GM18517 (cell line): ENCODE measurements around the gene C1orf21.

Experiments used
- ATAC-seq: cut with Tn5 transposase; IDR thresholded peaks from one replicate; pipeline ENCODE4 v1.9.1; 2021; ENCODE audit warnings: mild to moderate bottlenecking, moderate library complexity; ENCODE audit not compliant: unreplicated experiment

C1orf21 gene

DNA sequence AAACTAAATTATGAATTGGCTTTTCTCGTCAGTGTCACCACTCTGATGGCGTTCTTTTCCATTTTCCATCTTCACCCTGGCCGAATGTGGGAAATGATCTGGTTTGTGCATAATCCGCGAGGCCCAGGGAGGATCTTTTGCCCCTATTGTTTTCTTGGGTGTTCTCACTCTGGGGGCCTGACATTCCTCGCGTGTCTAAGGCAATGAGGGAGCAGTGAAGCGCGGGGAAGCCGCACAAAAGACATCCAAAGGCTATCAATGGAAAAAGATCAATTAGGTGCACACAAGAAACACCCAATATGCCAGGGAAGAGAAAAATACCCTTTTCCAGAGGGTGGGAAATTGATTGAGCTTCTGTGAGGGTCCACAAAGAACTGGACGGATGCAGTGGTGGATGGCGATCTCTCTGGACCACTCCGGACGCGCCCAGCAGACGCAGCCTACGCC lies 941 bp upstream of the C1orf21 start:
- ATAC-seq, result no peak

DNA sequence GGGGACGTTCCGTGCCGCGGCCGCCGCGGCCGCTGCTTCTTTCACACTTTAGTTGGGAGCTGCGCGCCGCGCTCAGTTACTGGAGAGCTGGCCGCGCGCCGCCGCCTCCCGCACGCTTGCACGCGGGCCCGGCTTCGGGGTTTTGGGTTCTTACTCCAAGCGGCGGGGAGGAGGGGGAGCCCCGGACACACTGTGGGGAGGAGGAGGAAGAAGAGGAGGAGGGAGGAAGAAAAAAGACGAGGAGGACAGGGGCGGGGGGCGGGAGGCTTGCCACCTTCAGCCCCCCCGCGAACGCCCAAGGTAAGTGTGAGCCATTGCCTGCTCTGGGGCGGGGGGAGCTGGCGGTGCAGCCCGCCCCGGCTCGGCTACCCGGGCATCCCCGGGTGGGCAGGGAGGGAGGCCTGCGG lies 243 bp downstream of the C1orf21 start:
- ATAC-seq, result peak; percentile 32

DNA sequence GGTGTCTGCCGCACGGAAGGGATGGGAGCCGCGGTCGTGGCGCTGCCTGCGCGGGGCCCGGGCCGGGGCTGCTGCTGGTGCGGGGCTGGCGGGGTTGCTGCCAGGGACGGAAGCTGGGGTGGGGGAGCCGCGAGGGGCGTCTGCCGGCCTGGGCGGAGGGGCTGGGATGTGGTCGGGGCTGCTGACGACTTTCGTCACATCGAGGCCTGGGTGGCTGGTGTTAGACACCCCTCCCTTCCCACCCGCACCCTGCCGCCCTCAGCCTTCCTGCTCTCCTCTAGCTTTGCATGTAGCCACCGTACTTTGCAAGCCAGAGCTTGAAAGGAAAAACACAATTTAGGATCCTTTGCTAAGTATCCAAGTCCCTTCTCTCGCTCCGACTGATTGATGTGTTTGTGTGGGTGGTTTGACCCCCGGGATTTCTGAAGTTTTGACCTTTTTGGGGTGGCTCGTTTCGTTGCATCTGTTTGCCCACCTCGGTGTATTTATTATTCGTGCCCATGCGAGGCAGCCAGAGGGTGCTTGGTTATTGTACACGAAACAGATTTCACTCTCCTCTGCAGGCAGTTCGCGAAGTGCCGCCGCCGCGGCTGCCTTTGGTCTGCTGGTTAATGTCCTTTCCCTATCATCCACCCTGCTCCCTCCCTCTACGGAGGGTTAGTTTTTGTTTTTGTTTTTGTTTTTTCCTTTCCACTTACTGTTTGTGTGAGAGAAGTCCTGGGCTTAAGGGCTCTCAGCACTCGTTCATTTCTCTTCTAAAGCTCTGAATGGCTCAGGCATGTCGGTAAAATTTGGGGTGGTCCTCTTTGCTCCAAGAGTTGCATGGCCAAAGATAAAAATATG lies 868 bp downstream of the C1orf21 start:
- no peak for ATAC-seq

DNA sequence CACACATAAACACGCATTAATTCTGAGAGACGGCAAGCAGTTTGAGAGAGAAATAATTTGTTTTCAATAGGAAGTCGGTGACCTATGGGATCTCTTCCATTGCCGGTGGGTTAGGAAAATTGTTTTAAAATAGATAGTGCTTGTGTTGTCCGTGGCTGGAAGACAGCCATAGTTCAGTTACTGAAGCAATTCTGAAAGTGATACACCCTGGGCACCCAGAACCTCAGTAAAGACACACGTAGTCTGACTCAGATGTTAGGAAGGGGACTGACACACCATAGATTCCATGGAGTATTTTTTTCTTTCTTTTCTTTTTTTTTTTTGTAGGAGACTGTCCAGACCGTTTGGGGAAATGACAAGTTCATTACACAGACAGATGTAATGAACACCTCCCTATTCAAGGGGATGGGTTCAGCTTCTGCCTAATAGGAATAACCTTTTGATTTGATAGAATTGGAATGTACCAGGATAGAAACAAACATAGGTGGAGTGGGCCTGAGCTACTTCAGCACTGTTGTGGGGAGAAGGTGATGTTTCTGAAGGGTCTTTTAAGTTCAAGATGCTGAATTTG lies 1.6 kb downstream of the C1orf21 start:
- ATAC-seq, result no peak

DNA sequence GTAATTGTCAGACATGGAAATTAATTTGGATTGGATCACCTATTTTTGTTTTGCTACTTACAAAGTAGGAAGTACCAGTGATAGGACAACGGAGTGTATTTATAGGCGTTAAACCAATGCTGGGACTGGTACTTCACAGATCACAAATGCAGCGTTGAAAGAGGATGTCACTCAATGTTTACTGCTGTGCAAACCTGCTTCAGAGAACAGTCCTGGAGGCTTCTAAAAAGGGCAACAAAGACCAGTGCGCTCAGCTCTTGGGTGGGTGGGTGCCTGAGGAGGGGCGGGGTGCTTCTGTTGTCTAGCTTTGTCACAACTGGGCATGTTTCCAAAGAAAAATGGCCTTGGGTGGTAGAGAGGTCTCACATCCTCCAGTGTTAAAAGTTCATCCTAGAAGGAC lies 2.1 kb downstream of the C1orf21 start:
- no peak for ATAC-seq

DNA sequence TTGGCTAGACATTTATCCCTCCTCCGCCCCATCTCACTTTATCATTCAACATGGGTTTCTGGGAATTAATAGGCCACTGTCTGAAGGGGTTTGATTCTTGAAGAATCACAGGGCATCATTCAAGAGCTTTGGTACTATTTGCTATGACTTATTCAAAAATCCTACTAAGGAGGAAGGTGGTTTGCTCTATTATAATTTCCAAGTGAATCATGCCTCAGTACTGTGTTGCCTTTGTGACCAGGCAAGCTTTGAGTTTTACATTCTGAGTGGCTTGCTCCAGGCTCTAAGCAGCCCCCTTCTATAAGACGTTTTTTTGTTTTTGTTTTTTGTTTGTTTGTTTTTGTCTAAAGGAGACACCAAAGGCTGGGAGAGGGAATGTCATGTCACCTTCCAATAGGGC lies 2.6 kb downstream of the C1orf21 start:
- ATAC-seq, result no peak

DNA sequence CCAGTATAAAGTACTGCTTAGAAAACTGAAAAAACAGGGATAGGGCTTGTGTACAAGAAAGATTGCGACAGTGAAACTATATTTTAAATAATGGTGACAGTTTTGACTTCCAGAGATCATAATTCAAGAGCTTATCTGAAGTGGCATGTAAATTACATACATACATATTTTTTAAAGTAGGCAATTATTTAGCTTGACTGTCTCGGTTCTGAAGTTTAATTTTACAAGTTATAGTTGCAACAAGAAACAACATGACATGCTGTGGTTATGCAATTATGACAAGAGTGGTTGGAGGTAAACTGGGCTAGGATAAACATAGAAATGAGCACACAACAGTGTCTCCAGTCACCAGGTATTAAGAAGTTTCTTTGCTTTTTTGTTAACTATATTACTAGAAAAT lies 4.1 kb downstream of the C1orf21 start:
- ATAC-seq, result no peak

DNA sequence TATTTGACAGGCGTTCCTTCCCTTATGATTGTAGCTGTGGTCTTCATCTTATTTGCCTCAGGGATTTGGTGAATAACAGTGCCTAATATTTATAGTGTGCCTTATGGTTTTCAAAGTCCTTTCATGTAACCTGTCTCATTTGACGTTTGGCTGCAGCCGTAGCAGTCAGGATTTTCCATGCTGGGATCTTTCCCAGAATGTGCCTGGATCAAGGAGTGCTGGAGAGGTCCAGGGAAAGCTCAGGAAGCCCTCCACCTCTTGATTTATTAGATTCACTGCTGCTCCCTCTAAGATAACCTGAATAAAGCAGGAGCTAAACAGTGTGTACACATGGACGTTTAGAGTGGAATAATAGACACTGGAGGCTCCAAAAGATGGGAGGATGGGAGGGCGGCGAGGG lies 5.2 kb downstream of the C1orf21 start:
- no peak for ATAC-seq

DNA sequence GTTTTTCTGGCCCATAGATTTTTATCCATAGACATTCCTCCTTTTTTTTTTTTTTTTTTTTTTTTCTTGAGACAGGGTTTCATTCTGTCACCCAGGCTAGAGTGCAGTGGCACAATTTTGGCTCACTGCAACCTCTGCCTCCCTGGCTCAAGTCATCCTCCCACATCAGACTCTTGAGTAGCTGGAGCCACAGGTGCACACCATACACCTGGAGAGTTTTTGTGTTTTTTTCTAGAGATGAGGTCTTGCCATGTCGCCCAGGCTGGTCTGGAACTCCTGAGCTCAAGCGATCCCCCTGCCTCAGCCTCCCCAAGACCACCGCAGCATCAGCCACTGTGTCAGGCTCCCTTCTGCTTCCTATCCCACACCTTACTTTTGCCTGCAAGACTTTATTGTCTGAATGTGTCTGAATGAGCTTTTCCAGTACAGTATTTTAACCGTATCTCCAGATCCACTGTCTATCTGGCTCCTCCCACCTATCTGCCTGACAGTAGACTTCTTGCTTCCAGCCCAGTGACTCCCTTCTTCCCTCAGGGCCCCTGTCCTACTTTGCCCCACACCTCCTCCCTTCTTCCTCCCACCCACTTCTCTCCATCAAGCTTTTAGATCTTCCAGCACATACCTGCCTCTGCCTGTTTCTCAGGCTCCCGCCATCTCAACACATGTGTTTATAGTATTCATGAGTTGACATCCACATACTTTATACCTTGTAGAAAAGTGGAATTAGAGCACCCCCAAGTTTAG lies 6.1 kb downstream of the C1orf21 start:
- no peak for ATAC-seq

DNA sequence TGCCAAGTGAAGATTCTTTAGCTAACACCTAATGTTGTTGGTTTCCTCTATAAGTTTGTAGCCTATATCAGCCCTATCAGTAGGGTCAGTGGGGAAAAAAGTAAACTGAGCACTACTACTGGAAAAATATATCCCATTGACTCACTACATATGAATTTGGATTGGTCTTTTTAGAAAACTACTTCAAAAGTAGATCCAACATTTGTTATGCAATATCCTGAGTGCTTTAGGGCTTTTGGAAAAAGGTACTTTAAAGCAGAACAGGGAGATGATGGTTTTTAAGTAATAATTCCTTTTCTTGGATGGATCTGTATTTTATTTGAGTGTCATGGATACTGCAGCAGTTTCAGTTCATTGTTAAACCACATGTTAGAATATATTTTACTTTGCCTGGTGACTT lies 7.1 kb downstream of the C1orf21 start:
- no peak for ATAC-seq

DNA sequence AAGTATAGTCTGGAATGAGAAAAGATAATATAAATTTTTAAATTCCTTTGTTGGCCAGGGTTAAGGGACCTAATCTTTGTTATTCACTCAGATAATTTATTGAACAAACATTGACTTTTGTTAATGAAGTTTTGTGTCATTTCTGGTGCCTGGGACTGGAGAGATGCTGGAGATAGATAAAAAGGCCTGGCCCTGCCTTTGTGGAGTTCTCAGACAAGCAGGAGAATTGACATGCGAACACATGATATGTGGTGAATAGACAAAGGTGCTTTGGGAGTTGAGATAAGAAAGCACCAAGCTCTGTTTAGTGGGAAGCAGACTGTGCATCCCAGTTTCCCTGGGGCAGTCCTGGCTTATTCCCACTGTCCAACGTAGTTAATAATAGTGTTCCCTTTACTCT lies 8.5 kb downstream of the C1orf21 start:
- ATAC-seq, result no peak

DNA sequence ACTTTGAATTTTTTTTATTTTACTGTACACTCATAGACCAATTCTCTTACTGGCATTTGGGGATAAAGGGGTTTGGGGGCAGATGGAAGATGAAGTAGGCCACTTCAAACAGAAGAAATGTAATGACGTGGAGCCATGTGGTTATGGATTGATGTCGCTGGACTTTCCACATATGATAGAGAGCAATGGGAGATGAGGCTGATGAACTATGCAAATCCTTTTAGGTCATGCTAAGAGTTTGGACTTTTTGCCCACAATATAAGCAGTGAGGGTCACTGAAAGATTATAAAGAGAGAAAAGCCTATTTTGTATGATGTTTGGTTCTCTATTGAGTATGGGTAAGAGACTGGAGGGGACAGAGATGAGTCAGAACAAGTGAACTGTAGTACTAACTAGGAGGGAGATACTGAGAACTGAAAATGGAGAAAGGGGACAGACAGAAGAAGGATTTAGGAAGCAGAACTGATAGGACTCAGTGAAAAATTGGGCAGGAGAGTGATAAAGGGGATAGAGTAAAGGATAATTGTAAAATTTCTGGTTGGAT lies 9.2 kb downstream of the C1orf21 start:
- no peak for ATAC-seq

DNA sequence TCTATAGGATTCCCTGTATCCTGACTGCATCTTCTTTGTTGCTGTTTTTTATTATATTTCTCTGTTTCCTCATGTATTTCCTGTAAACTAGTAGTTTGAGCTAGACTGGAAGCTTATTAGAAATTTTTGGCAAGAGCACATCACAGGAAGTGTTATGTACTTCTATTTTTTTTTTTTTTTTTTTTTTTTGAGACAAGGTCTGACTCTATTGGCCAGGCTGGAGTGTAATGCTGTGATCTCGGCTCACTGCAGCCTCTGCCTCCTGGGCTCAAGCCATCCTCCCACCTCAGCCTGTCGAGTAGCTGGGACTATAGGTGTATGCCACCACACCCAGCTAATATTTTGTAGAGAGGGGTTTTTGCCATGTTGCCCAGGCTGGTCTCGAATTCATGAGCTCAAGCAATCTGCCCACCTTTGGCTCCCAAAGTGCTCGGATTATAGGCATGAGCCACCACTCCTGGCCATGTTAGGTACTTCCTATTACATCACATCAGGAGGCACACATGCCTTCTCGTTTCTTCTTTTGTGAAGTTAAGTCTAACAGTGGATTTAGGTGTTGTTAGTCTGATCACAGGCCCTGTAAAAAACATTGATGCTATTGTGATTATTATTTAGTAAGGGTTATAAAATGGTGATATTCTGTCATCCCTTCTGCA lies 12.5 kb downstream of the C1orf21 start:
- ATAC-seq, result no peak

DNA sequence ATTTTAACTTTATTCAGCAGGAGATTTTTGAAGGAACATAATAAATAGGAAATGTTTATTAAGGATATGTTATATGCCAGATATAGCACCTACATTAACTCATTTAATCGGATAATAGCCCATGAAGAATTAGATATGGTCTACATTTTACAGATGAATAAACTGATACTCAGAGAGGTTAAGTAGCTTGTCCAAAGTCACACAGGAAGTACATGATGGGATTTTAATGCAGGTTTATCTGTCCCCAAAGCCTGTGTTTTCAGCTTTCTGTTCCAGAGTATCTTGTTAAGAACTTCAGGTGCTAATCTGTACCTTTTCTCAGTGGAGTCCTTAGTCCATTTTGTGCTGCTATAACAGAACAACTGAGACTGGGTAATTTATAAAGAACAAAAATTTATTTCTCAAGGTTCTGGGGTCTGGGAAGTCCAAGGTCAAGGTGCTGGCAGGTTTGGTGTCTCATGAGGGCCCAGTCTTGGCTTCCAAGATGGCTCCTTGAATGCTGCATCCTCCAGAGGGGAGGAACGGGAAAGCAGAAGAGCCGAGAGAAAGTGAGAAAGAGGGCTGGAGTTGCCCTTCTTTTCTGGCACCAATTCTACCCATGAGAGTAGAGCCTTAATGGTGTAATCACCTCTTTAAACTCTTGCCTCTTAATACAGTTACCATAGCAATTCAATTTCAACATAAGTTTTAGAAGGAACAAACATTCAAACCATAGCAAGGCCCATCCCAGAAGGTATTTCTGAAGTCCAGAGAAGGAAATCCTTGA lies 17.3 kb downstream of the C1orf21 start:
- ATAC-seq, result no peak

DNA sequence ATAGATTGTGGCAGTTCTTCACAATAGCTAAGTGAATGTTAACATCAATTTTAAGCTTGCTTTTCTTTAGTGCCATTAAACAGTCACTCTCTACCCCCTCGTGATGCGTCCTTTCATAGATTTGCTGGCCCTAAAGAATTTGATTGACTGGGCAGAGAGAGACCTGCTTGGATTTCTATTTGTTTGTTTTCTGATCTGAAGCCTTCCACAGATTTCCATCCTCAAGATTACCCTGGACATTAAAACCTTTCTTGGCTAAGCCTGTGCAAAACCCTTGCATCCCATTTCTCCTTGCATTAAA lies 17.8 kb downstream of the C1orf21 start:
- ATAC-seq, result no peak

DNA sequence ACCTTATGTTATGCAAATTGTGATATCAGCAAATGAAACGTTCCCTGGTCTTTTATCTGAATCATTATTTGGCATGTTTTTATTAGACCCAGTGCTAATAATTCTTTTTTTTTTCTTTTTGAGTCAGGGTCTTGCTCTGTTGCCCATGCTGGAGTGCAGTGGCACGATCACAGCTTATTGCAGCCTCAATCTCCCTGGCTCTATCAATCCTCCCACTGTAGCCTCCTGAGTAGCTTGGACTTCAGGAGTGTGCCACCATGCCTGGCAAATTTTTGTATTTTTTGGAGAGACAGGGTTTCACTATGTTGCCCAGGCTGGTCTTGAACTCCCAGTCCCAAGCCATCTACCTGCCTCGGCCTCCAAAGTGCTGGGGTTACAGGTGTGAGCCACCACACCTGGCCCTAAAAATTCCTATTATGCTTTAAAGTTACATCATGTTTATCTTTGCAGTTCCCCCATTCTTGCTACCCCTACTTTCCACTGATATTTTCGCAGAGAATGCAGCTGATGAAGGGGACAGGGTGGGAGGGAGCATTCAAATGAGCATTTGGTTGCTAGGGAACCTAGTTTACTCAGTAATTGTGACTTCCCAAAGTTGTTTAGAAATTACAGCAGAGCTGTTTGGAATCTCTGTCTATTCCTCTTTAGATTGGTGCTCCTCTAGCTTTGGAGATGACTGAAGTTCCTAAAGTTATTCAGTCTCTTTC lies 18.4 kb downstream of the C1orf21 start:
- ATAC-seq, result no peak

DNA sequence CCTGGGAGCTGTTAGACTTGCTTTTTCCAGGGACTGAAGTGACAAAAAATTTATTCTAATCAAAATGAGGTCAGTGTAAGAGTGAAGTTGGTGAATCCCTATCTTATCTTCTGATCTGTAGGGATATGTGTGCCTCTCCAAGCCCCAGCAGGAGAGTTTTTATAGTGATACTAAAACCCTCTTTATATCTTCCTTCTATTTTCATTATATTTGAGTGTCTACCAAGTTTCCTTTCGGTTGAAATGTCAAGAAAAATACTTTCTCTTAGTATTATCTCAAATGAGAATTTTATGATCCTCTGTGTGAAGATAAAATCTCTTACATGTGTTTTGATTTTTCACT lies 18.9 kb downstream of the C1orf21 start:
- ATAC-seq, result no peak

DNA sequence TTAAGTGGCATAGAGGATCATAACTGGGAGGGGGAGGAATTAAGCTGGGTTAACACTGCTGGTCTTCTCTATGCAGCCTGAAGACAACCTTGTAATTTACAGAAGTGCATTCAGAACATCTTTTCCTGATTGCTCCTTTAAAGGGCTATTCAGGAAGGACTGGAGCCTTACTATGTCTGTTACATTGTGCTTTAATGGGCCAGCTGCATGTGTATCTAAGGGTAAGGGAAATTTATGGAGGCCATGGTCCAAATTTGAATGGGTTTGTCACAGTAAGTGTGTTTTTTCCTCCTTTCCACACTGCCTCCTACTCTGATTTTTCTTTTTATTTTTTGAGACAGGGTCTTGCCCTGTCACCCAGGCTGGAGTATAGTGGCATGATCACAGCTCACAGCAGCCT lies 19.6 kb downstream of the C1orf21 start:
- no peak for ATAC-seq

DNA sequence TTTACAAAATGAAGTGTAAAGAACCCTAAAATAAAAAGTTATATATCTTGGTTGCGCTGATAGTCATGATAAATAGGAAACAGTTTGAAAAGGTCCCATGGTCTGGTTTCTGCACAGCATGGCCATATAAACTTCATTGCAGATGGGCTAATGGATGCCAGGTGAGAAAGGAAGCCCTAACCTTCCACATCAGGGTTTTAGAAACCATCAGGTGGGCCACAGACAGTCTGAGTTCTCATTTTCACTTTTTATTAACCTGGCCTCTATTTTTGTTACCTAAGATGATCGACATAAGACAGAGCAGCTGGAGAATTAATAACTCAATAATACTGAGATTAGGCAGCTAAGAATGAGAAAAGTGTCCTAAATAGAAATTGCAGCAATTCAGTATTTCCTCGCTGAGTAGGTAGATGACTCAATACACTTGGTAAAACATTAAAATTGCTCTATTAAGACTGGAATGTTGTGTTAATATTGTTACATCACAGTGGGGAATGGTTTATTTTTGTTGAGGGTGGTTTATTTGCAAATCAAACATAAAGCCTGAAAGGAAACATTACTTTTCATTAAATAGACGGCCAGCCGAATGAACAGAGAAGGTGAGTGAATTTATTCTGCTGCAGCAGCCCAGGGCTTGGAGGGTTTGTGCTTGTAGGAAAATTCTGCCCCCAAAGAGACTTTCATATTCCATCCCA lies 21.1 kb downstream of the C1orf21 start:
- ATAC-seq, result no peak

DNA sequence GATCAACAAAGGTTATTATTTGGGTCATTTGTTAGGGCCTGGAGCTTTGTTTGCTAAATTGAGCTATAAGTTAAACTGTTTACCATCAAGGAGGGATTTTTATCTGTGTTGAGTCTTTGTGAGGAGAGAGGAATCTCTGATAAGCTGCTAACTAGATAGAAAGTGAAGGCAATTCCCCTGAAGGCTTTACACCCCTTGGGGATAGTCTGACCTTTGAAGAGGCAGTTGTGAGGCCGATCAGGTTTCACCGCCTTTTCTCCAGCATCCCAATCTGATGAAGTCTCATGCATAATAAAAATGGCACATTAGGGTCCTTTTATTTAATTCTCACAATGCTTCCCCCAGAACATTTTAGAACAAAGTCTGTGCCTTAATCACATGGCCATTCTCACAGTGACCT lies 21.8 kb downstream of the C1orf21 start:
- ATAC-seq, result no peak
